Stimulated activated CD4-positive, alpha-beta T cell treated with anti-CD3 and anti-CD28 coated beads, Interleukin-12 subunit alpha, Interleukin-12 subunit beta, amount 100 ng/mL, for 48 hours (primary cell): ENCODE data around the gene DDHD1.
"Not testable (repeated sequence)": the region's sequence is repeated elsewhere in the genome, so short reads cannot be mapped to it uniquely, and the experiment has no call there.

ENCODE experiments used
- DNase-seq, 3 donors: peaks; one replicate each; pipeline ENCODE4 v3.0.0-alpha.2; 2020; ENCODE audit warnings: low read depth in 2 of 3, low spot score in 1 of 3

DDHD1 gene

GRCh38 chr14:53152887-53153701 lies at the start of gene DDHD1:
Gene DDHD1 (minus strand): TSS chr14:53153323. CDS start chr14:53153098, 225 bp downstream.
- DNase-seq = peak; percentile 59 to 78 (median 67)

- DNase-seq = no peak
These were observed 42.8 kb upstream of the DDHD1 start for GRCh38 chr14:53195949-53196348.

GRCh38 chr14:53193193-53193592 lies 40.1 kb upstream of the DDHD1 start:
- no peak for DNase-seq

GRCh38 chr14:53192052-53192760 lies 39.1 kb upstream of the DDHD1 start:
- DNase-seq = no peak

- DNase-seq = peak; percentile 60 to 74 (median 64)
These were observed 37.8 kb upstream of the DDHD1 start for GRCh38 chr14:53190938-53191337.

GRCh38 chr14:53187921-53188463 lies 34.9 kb upstream of the DDHD1 start:
- DNase-seq = no peak

- DNase-seq = no peak
These were observed 33.4 kb upstream of the DDHD1 start for GRCh38 chr14:53186532-53186931.

GRCh38 chr14:53183611-53184010 lies 30.5 kb upstream of the DDHD1 start:
- no peak for DNase-seq

GRCh38 chr14:53183056-53183455 lies 29.9 kb upstream of the DDHD1 start:
- DNase-seq = no peak

- DNase-seq = peak in 2 of 3 donors; percentile 12 to 19
These were observed 28.4 kb upstream of the DDHD1 start for GRCh38 chr14:53181463-53182081.

GRCh38 chr14:53180272-53181221 lies 27.4 kb upstream of the DDHD1 start:
- peak; percentile 17 to 46 (median 27) for DNase-seq

GRCh38 chr14:53179486-53180005 lies 26.4 kb upstream of the DDHD1 start:
- not testable (repeated sequence) for DNase-seq

- no peak for DNase-seq
These were observed 22.3 kb upstream of the DDHD1 start for GRCh38 chr14:53175375-53175774.

GRCh38 chr14:53174918-53175317 lies 21.8 kb upstream of the DDHD1 start:
- DNase-seq = no peak

GRCh38 chr14:53168786-53169185 lies 15.7 kb upstream of the DDHD1 start:
- no peak for DNase-seq

GRCh38 chr14:53167602-53168328 lies 14.6 kb upstream of the DDHD1 start:
- no peak for DNase-seq

- no peak for DNase-seq
These were observed 8.8 kb upstream of the DDHD1 start for GRCh38 chr14:53161758-53162435.

- DNase-seq = no peak
These were observed 3.1 kb upstream of the DDHD1 start for GRCh38 chr14:53156238-53156637.

GRCh38 chr14:53153702-53154112 lies 584 bp upstream of the DDHD1 start:
- DNase-seq = peak in 2 of 3 donors; percentile 20 to 30
